Central memory CD8-positive, alpha-beta T cell (primary cell): ENCODE data around the gene ANKRD10.
A peak's percentile ranks its signal among the peaks of the same experiment; 100 is the strongest.

Source experiments
- ATAC-seq: fragments of 150-1000 bp; cut with Tn5 transposase; replicated peaks from 2 replicates; pipeline ENCODE4 v1.10.0; 2022; ENCODE audit warnings: mild to moderate bottlenecking, moderate FRiP score, moderate number of reproducible peaks; ENCODE audit not compliant: poor library complexity, severe bottlenecking; ENCODE audit errors: extremely low read depth
- DNase-seq, 2 donors: peaks; one replicate each; pipeline ENCODE4 v3.0.0; 2021; ENCODE audit warnings: low spot score in 2 of 2
- H3K27ac Mint-ChIP-seq: one replicate; pipeline ENCODE4 v1.8.0; 2022; ENCODE audit warnings: low read depth, mild to moderate bottlenecking, moderate library complexity, mixed read lengths
- H3K27me3 Mint-ChIP-seq: one replicate; pipeline ENCODE4 v1.8.0; 2022; ENCODE audit warnings: mixed read lengths
- H3K36me3 Mint-ChIP-seq: one replicate; pipeline ENCODE4 v1.8.0; 2022; ENCODE audit warnings: mild to moderate bottlenecking, moderate library complexity, mixed read lengths; ENCODE audit not compliant: insufficient read depth
- H3K4me1 Mint-ChIP-seq: one replicate; pipeline ENCODE4 v1.8.0; 2022; ENCODE audit warnings: mixed read lengths
- H3K4me3 Mint-ChIP-seq: one replicate; pipeline ENCODE4 v1.8.0; 2022; ENCODE audit warnings: mild to moderate bottlenecking, moderate library complexity, mixed read lengths
- H3K9me3 Mint-ChIP-seq: one replicate; pipeline ENCODE4 v1.8.0; 2022; ENCODE audit warnings: mixed read lengths

Gene ANKRD10

DNA sequence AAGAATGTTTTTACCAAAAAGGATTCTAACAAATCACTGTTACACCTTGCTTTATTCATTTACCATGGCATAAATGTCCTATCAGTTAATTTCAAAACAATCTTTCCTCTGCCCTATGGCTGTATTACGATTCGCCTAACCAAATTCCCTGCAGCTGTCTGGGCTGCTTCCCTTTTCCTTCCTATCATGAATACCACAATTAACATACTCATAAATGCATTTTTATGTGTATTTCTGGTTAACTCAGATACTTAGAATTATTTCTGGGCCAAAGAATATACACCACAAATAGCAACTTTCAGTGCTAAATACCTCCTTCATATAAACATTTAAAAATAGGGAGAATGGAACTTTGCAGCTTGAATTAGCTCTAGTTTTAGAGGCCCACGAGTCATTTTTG is 30.4 kb downstream of the ANKRD10 start:
- no peaks in the 10 kb centered on the region for H3K4me1 Mint-ChIP-seq
- H3K4me3 Mint-ChIP-seq, result no peak overlapping the region
- H3K27me3 Mint-ChIP-seq, result no peaks in the 10 kb centered on the region
- H3K36me3 Mint-ChIP-seq, result peaks cover 9% of the 10 kb centered on the region
- ATAC-seq, result no peak
- H3K27ac Mint-ChIP-seq, result no peak overlapping the region
- H3K9me3 Mint-ChIP-seq, result no peaks in the 10 kb centered on the region
- DNase-seq, result no peak

DNA sequence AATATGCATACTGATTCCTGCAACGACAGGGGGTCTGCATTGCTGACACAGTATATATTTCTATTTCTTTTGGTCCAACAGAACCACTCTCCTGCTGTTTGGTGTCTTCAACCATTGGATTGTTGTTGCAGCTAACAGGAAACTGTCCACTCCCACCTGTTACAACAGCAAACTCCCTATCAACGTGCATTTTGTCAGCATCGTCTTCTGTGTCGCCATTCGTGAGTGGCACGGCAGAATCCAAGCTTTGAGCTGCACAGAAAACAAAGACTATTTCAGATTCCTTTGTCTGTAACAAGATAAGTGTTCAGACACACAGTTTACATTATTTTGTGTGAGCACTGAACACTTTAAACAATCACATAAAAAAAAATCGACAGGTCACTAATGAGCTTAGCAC is 31.3 kb downstream of the ANKRD10 start:
- Mint-ChIP-seq H3K9me3 (no peaks in the 10 kb centered on the region), H3K4me3 (no peak overlapping the region), H3K27me3 (no peaks in the 10 kb centered on the region), H3K36me3 (peaks cover 9% of the 10 kb centered on the region), H3K4me1 (no peaks in the 10 kb centered on the region), H3K27ac (no peak overlapping the region)
- ATAC-seq, result no peak
- no peak for DNase-seq

DNA sequence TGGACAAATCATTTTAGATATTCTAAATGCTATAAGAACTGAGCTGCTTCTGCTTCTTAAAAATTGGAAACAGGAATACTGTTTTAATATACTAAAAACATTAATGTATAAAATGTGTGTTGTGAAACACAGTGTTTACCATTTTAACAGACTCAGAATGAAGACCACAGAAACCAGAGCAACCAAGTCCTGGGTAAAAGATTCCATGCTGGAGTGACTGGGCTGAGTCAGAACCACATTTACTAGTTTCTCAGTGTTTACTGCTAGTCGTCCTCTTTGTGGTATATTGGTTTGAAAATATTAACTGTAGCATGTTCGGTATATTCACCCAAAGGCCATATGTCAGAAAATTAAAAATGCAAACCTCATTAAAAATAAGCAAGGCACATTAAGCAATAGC is 31.9 kb downstream of the ANKRD10 start:
- no peak overlapping the region for H3K4me3 Mint-ChIP-seq
- no peaks in the 10 kb centered on the region for H3K4me1 Mint-ChIP-seq
- peaks cover 9% of the 10 kb centered on the region for H3K36me3 Mint-ChIP-seq
- no peaks in the 10 kb centered on the region for H3K27me3 Mint-ChIP-seq
- H3K27ac Mint-ChIP-seq, result no peak overlapping the region
- H3K9me3 Mint-ChIP-seq, result no peaks in the 10 kb centered on the region
- DNase-seq, result no peak
- ATAC-seq, result no peak

DNA sequence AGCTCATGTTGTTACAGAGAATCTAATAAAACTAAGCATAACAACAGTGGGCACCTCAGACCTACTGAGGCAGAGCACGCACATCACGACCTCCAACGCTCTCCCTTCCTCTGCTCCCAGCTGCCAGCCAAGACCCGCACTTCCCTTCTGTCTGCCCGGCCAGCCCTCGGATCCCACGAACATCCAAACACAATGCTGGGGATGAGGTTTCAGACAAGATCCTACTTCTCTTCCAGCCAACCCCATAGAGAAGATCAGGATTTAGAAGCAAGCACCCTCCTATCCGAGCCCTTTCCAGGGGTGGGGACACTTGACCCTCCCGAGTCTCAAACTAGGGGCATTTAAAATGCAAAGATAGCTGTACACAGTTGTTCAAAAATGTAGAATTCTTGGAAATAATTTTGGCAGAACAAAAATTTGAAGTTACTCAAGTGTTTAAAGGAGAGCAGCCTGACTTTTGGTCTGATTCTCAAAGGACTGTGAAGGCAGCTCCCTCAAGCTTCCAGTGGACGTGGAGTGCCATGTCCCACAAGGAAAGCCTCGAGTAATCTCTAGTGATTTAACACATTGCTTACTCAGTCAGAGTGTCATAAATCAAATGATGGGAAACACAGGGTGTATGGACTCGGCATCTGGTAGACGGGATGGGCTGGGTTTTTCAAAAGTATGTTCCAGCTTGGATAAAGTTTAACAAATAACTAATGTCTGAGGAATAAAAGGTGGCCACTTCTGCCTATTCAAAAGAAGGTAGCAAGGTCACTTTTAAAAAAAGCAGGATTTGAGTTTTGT is 32.8 kb downstream of the ANKRD10 start:
- Mint-ChIP-seq H3K27me3 (no peaks in the 10 kb centered on the region), H3K4me1 (no peaks in the 10 kb centered on the region), H3K9me3 (no peaks in the 10 kb centered on the region), H3K36me3 (peaks cover 6% of the 10 kb centered on the region), H3K27ac (peak overlapping the region; percentile 6), H3K4me3 (no peak overlapping the region)
- DNase-seq, result no peak
- no peak for ATAC-seq

DNA sequence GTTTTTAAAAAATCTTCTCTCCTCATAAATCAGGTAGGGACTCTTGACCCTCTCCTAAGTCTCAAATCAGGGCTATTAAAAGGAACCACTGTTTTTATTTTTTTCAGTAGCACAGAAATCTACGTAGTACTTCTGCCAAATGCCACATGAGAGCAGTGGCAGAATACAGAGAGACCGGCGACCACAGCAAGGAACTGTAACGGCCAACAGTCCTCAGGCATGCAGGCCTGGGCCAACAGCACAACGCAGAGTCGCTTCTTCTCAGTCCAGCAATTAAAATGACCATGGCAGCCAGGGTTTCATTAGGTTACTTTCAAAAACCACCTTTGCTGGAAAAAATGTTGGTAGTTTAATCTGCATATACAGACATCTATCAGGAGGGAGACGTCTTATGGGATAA is 34.2 kb downstream of the ANKRD10 start:
- H3K27ac Mint-ChIP-seq, result no peak overlapping the region
- H3K27me3 Mint-ChIP-seq, result no peaks in the 10 kb centered on the region
- no peaks in the 10 kb centered on the region for H3K4me1 Mint-ChIP-seq
- no peak overlapping the region for H3K4me3 Mint-ChIP-seq
- DNase-seq (no peak), ATAC-seq (no peak)
- peaks cover 2% of the 10 kb centered on the region for H3K36me3 Mint-ChIP-seq
- H3K9me3 Mint-ChIP-seq, result no peaks in the 10 kb centered on the region

DNA sequence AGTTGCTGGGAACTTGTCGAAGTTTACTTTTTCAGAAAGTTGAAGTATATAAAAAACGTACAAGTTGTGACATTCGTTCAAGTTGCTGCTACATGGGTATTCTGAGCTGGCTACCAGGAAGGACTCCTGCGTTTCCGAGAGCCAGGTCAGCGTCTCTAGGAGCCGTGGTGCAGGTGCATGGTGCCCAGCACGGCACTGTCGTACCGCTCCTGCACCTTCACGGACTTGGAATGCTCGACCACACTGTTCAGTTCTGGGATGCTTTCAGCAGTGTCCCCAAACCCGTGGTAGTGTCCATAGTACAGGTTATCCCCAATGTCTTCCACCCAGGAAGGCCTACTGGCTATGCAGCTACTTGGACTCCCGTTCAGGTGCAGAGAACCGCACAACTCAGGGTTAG is 35.4 kb downstream of the ANKRD10 start:
- Mint-ChIP-seq H3K9me3 (no peaks in the 10 kb centered on the region), H3K27ac (no peak overlapping the region), H3K4me3 (no peak overlapping the region), H3K4me1 (peaks cover 6% of the 10 kb centered on the region), H3K36me3 (peaks cover 2% of the 10 kb centered on the region), H3K27me3 (no peaks in the 10 kb centered on the region)
- ATAC-seq (no peak), DNase-seq (no peak)

DNA sequence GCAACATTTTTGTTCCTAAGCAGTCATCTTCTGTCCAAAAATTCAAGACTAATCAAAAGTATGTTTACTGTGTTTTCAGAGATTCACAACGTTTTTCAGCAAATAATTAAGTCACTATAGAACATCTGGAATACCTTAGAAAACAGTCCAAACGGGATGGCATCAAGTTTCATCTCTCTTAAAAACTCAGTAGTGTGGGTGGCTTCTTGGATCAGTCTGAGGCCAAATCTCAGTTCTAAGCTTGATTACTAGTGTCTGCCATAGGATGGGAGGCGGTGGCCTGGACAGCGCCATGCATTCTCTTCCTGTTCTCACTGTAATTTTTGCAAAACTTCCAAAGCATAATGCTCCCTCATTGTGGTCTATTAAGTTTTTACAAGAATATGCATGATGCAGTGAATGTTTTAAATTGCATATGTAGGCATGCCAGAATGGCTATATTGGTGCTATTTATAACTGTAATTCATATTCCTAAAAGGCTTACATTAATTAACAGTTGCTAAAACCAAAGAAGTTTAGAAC is 37.1 kb downstream of the ANKRD10 start:
- peaks cover 6% of the 10 kb centered on the region for H3K4me1 Mint-ChIP-seq

DNA sequence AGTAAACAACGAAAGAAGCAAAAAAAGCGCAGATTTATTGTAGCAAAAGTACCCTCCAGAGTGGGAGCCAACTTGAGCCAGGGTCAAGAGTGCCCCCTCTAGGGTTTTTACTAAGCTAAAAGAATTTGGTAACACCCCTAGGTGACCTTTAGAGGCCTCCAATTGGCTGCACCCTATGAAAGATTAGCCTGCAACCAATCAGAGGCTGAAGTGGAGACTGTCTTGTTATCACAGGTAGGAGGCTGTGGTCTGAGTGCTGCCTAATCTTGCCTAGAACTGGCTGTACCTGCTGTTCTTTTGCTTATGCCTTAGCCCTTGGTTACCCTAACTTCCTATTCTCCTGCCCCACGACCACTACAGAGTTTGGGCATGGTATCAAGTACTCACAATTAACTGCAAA is 38.3 kb downstream of the ANKRD10 start:
- no peak overlapping the region for H3K27ac Mint-ChIP-seq
- DNase-seq, result no peak
- peaks cover 6% of the 10 kb centered on the region for H3K4me1 Mint-ChIP-seq
- H3K36me3 Mint-ChIP-seq, result peaks cover 1% of the 10 kb centered on the region
- no peak overlapping the region for H3K4me3 Mint-ChIP-seq
- H3K9me3 Mint-ChIP-seq, result no peaks in the 10 kb centered on the region
- no peaks in the 10 kb centered on the region for H3K27me3 Mint-ChIP-seq
- ATAC-seq, result no peak

More for the DNA sequence above, 37.1 kb downstream of the ANKRD10 start:
- Mint-ChIP-seq H3K27me3 (no peaks in the 10 kb centered on the region), H3K9me3 (no peaks in the 10 kb centered on the region), H3K4me3 (no peak overlapping the region), H3K27ac (no peak overlapping the region), H3K36me3 (peaks cover 2% of the 10 kb centered on the region)
- no peak for ATAC-seq
- no peak for DNase-seq

DNA sequence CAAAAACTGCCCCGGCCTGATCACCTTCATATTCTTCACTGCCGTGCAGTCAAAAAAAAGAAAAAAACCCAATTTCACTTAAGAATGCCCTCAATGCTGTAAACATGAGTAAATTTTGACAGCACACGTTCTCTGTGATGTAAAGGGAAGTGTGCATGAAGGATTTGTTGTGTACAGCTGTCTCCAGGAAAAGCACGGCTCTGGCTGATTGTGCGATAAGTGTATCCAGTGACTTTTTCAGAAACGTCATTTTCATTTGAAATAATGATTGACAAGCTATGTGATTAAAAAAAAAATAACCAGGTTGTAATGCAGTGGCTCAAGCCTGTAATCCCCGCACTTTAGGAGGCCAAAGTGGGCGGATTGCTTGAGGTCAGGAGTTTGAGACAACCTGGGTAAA is 39.6 kb downstream of the ANKRD10 start:
- DNase-seq (no peak), ATAC-seq (no peak)
- H3K27ac Mint-ChIP-seq, result peak overlapping the region; percentile 63
- H3K27me3 Mint-ChIP-seq, result peaks cover 10% of the 10 kb centered on the region
- H3K4me1 Mint-ChIP-seq, result peaks cover 6% of the 10 kb centered on the region
- no peaks in the 10 kb centered on the region for H3K9me3 Mint-ChIP-seq
- H3K36me3 Mint-ChIP-seq, result no peaks in the 10 kb centered on the region
- H3K4me3 Mint-ChIP-seq, result peak overlapping the region; percentile 62

DNA sequence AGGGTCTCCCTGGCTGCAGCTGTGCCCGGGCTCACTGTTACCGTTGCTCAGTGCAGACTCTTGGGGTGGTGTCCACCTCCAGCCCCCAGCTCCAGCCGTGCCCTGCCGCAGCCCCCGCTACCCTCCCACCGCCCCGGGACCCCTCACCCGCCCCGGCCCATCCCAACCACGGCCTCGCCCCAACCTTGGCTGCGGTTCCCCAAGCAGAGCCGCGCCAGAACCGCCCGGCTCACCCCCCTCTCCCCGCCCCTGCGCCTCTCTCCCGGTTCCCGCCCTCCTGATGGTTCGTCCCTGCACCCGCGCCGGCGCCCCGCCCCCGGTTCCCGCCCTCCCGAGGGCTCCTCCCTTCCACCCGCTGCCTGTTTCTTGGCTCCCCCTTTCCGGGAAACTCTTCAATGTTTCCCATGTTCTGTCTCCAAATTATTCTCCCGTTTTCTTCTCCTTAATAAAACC is 40.3 kb downstream of the ANKRD10 start:
- no peaks in the 10 kb centered on the region for H3K9me3 Mint-ChIP-seq
- peak overlapping the region; percentile 63 for H3K27ac Mint-ChIP-seq
- peak overlapping the region; percentile 62 for H3K4me3 Mint-ChIP-seq
- no peaks in the 10 kb centered on the region for H3K36me3 Mint-ChIP-seq
- DNase-seq (no peak), ATAC-seq (no peak)
- H3K27me3 Mint-ChIP-seq, result peaks cover 15% of the 10 kb centered on the region
- H3K4me1 Mint-ChIP-seq, result peaks cover 6% of the 10 kb centered on the region

DNA sequence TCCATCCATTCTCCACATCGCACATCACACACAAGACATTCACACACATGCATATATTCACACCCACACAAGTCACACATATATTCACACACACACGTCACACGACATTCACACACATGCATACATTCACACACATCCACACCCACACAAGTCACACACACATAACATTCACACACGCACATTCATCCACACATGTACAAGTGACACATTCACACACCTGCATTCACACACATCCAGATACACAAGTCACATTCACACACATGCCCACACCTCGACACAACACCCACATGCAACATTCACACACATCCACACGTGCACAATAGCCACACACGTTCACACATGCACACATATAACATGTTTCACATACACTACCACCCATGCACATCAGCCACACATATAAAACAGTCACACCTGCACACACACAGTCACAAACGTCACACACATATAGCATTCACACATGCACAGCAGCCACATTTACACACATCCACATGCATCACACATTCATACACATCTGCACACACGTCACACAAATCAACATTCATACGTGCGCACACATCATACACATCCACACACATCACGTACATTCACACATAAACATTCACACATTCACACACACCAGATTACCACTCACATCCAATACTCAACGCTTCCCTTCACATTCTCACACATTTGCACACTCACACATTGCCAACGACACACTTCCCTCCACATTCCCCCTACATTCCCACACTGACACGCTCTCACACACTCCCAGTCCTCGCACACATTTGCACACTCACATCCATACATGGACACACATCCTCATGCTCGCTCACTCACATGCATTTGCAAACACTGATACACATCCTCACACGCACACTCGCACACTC is 41.0 kb downstream of the ANKRD10 start:
- Mint-ChIP-seq H3K9me3 (no peaks in the 10 kb centered on the region), H3K36me3 (no peaks in the 10 kb centered on the region), H3K27me3 (peaks cover 21% of the 10 kb centered on the region), H3K4me3 (no peak overlapping the region), H3K27ac (no peak overlapping the region), H3K4me1 (peaks cover 6% of the 10 kb centered on the region)
- no peak for DNase-seq
- no peak for ATAC-seq

DNA sequence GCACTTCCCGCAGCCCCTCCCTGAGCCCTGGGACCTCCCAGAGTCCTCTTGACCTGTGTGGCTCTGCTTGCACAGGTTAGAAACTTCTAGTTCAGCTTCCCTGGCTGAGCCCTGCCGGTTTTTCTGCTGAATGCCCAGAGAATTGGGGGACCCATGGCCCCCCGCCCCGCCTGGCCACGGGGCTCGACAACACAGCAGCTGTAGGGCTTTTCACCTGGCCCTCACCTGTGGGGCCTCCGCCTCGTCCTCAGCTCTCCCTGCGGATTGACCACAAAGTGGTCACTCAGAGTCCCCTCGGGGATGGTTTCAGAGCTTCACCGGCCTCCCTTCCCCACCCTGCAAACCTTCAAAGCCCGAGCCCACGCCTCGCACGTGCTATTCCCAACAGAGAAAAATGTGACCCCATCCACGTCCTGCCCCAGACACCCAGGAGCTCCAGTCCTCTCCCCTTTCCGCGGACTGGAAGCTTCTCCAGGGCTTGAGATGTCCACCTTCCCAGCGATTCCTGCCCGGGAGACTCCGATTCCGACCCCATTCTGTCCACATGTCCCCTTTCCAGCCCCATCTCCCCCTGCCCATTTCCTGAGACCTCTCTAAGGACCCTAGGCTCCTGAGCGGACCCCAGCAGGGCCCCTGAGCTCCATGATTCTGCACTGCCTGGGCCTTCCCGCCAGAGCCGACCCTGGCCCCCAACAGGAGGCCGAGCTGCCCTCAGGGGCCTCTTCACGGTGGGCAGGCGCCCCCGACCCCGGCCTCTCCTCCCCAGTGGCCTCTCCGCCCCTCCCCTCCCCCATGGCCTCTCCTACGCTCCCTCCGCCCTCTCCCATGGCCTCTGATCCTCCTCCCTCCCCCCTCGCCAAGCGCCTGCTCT is 41.9 kb downstream of the ANKRD10 start:
- Mint-ChIP-seq H3K4me1 (peaks cover 6% of the 10 kb centered on the region), H3K27ac (no peak overlapping the region), H3K4me3 (no peak overlapping the region), H3K27me3 (peaks cover 30% of the 10 kb centered on the region), H3K36me3 (no peaks in the 10 kb centered on the region), H3K9me3 (no peaks in the 10 kb centered on the region)
- DNase-seq (no peak), ATAC-seq (no peak)
